HepG2 (cell line): ENCODE measurements around the gene OCSTAMP. TPM values are rescaled to one million over a fixed set of nuclear protein-coding genes. Genes with fewer than 3 reads are reported as not detected.

Experiments
- ATAC-seq: fragments of 200-7000 bp; cut with Tn5 transposase; 3 replicates; pipeline ENCODE4 v1.9.1; 2020; ENCODE audit warnings: mild to moderate bottlenecking, moderate library complexity
- BruUV-seq: library from RNA; stranded (reverse); fragments of 400-500 nt; replicated peaks from 2 replicates; lab custom pipeline; 2021; lab: Mats Ljungman, UMichigan
- CTCF ChIA-PET: fragments of 300-600 bp; formaldehyde crosslinking; extraction: SDS; loops from one replicate; lab custom pipeline; 2021; ENCODE audit warnings: low total read pairs, inconsistent platforms, low intra/inter-chr PET ratio; lab: Yijun Ruan, JAX
- POLR2A ChIA-PET: fragments of 350-600 bp; sonication (Branson Sonifier 250); formaldehyde crosslinking; loops from one replicate; lab custom pipeline; 2020; ENCODE audit warnings: antibody characterized with exemption, inconsistent platforms; lab: Yijun Ruan, JAX
- DNase-seq: peaks from one replicate; pipeline ENCODE4 v3.0.0-alpha.2; 2015; ENCODE audit warnings: low spot score
- FAIRE-seq: peaks from 3 replicates; lab custom pipeline; 2011; peaks lifted over from hg19 to GRCh38; lab: Jason Lieb, UNC
- H2AFZ ChIP-seq: one replicate; pipeline ENCODE4 v1.6.1; 2011; ENCODE audit warnings: low read length, inconsistent platforms
- H3K27ac ChIP-seq: fragments of 300-600 bp; 3 replicates; pipeline ENCODE4 v1.8.0; 2011; ENCODE audit warnings: mixed run types, mild to moderate bottlenecking, mixed read lengths, low read length, inconsistent platforms; ENCODE audit not compliant: insufficient read depth; ENCODE audit errors: extremely low read length
- H3K27me3 ChIP-seq, 2 experiments: fragments of 200-600 bp in 1 of 2; 2 replicates in 1 of 2; 3 replicates in 1 of 2; pipeline versions ENCODE4 v1.6.0 to v1.8.0; 2011; ENCODE audit warnings: low read length in 2 of 2, mild to moderate bottlenecking in 2 of 2, moderate library complexity in 2 of 2, inconsistent platforms in 1 of 2; ENCODE audit not compliant: insufficient read depth in 2 of 2, control insufficient read depth in 1 of 2
- H3K36me3 ChIP-seq, 2 experiments: fragments of 200-600 bp in 1 of 2; replicated peaks in 1 of 2; 2 replicates in 1 of 2; 3 replicates in 1 of 2; pipeline versions ENCODE4 v1.5.1 to v1.8.0; 2011; ENCODE audit warnings: low read length in 2 of 2, inconsistent platforms in 1 of 2; ENCODE audit not compliant: insufficient read depth in 2 of 2, control insufficient read depth in 1 of 2
- H3K4me1 ChIP-seq: 2 replicates; pipeline ENCODE4 v1.5.1; 2012; ENCODE audit warnings: low read length, inconsistent platforms; ENCODE audit not compliant: insufficient read depth
- H3K4me2 ChIP-seq: 2 replicates; pipeline ENCODE4 v1.6.0; 2011; ENCODE audit warnings: low read depth, low read length, inconsistent platforms
- H3K4me3 ChIP-seq, 3 experiments: fragments of 200-600 bp in 1 of 3; sonication (generic), shearing (Covaris generic) in 1 of 3; replicated peaks in 1 of 3; 2 replicates each; pipeline ENCODE4 v1.5.1; 2011 to 2016; ENCODE audit warnings: low read length in 3 of 3, inconsistent platforms in 2 of 3, low read depth in 2 of 3, mild to moderate bottlenecking in 2 of 3, control low read depth in 1 of 3, mixed read lengths in 1 of 3; ENCODE audit not compliant: insufficient read depth in 1 of 3
- H3K79me2 ChIP-seq: one replicate; pipeline ENCODE4 v1.6.1; 2011; ENCODE audit warnings: low read length, inconsistent platforms; ENCODE audit not compliant: insufficient read depth
- H3K9ac ChIP-seq: 2 replicates; pipeline ENCODE4 v1.6.0; 2011; ENCODE audit warnings: mild to moderate bottlenecking, low read depth, low read length, inconsistent platforms; ENCODE audit not compliant: insufficient read depth
- H3K9me3 ChIP-seq: 2 replicates; pipeline ENCODE4 v1.5.1; 2012; ENCODE audit warnings: mild to moderate bottlenecking, low read length
- H4K20me1 ChIP-seq: 2 replicates; pipeline ENCODE4 v1.6.0; 2011; ENCODE audit warnings: inconsistent platforms, mild to moderate bottlenecking, low read length, moderate library complexity; ENCODE audit not compliant: insufficient read depth
- CREM ChIP-seq, 2 experiments: sonication (generic) in 1 of 2; formaldehyde crosslinking in 1 of 2; IDR thresholded peaks; 2 replicates each; pipeline versions ENCODE4 v1.4.0 to v1.6.1; 2016 to 2020; ENCODE audit warnings: antibody characterized with exemption in 1 of 2, mild to moderate bottlenecking in 1 of 2, missing genetic modification reagents in 1 of 2
- EZH2 ChIP-seq: conservative IDR thresholded peaks from 2 replicates; pipeline ENCODE4 v1.6.1; 2012; ENCODE audit warnings: mild to moderate bottlenecking, low read depth, low read length, moderate library complexity
- FOXO1 ChIP-seq: sonication (generic); formaldehyde crosslinking; IDR thresholded peaks from 2 replicates; pipeline ENCODE4 v1.4.0; 2020; ENCODE audit warnings: missing genetic modification reagents
- MED13 ChIP-seq: sonication (generic); formaldehyde crosslinking; IDR thresholded peaks from 2 replicates; pipeline ENCODE4 v1.5.0; 2020; ENCODE audit warnings: missing genetic modification reagents
- MNT ChIP-seq: fragments of 450-650 bp; IDR thresholded peaks from 2 replicates; pipeline ENCODE4 v1.6.1; 2016
- PITX1 ChIP-seq: sonication (generic); formaldehyde crosslinking; IDR thresholded peaks from 2 replicates; pipeline ENCODE4 v1.5.1; 2020; ENCODE audit warnings: mild to moderate bottlenecking, missing genetic modification reagents
- POLR2AphosphoS2 ChIP-seq: IDR thresholded peaks from 2 replicates; pipeline ENCODE4 v1.6.1; 2011; ENCODE audit warnings: low read depth, low read length, improper control_type of control experiment
- THRA ChIP-seq: sonication (generic); formaldehyde crosslinking; IDR thresholded peaks from 2 replicates; pipeline ENCODE4 v1.4.0; 2020; ENCODE audit warnings: missing genetic modification reagents, borderline replicate concordance
- TRIM24 ChIP-seq: sonication (generic); formaldehyde crosslinking; IDR thresholded peaks from 2 replicates; pipeline ENCODE4 v1.8.0; 2022; ENCODE audit warnings: mild to moderate bottlenecking, missing genetic modification reagents
- ZNF382 ChIP-seq: sonication (generic); formaldehyde crosslinking; IDR thresholded peaks from 2 replicates; pipeline ENCODE4 v1.5.0; 2020; ENCODE audit warnings: missing genetic modification reagents, mild to moderate bottlenecking, borderline replicate concordance
- ZNF597 ChIP-seq: sonication (generic); formaldehyde crosslinking; IDR thresholded peaks from 2 replicates; pipeline ENCODE4 v1.5.0; 2020; ENCODE audit warnings: missing genetic modification reagents
- ZNF646 ChIP-seq: sonication (generic); formaldehyde crosslinking; IDR thresholded peaks from 2 replicates; pipeline ENCODE4 v1.9.0; 2021; ENCODE audit warnings: mild to moderate bottlenecking, missing genetic modification reagents
- ZNF816 ChIP-seq: sonication (generic); formaldehyde crosslinking; IDR thresholded peaks from 2 replicates; pipeline ENCODE4 v1.8.0; 2022; ENCODE audit warnings: missing genetic modification reagents, mild to moderate bottlenecking, borderline replicate concordance
- WGBS: methylation state at CpG from one replicate; pipeline ENCODE4 v1.1.6; 2017; ENCODE audit warnings: low lambda C conversion rate; 5-methylcytosine and 5-hydroxymethylcytosine counted together
- in situ Hi-C: cut with HindIII; loops from 2 replicates; pipeline ENCODE4 v1.10.0; 2017; ENCODE audit warnings: low pct_unique_long_range_greater_than_20kb; ENCODE audit not compliant: extremely low pct_ligation_motif_present
- intact Hi-C: fragments of 100-400 bp; cut with micrococcal nuclease; formaldehyde crosslinking; loops from one replicate; pipeline ENCODE4 v1.10.0; 2022; ENCODE audit not compliant: unreplicated experiment
- polyA plus RNA-seq, 8 experiments: library from polyadenylated mRNA; depleted of rRNA in 3 of 8; stranded (reverse) in 7 of 8; unstranded in 1 of 8; fragments of >200 nt; fragmentation: Illumina TruSeq in 4 of 8; extraction: Trizol in 4 of 8; gene quantifications; 2 replicates each; pipeline versions ENCODE4 v1.2.1 to v1.2.3, GENCODE V29; 2011 to 2016; ENCODE audit warnings: low read depth in 4 of 8, missing spikeins in 1 of 8, mixed read lengths in 1 of 8; ENCODE audit not compliant: insufficient read depth in 1 of 8
- total RNA-seq, 5 experiments: library from RNA; depleted of rRNA; stranded (reverse); fragments of >200 nt; fragmentation: Illumina TruSeq; extraction: Trizol; gene quantifications; 2 replicates each; pipeline ENCODE4 v1.2.3, GENCODE V29; 2016; ENCODE audit warnings: low read depth in 1 of 5

The OCSTAMP gene
- total and polyA plus RNA-seq, 2 of the 13 experiments (the other 11 are each of a cell fraction or from before 2014, with no cell fraction given): not detected

GRCh38 chr20:46557231-46557956 is 6.9 kb upstream of the OCSTAMP start:
- DNase-seq: no peak
- CTCF ChIA-PET: interaction anchor here (3.4 kb wide), 1 partner anchor 124 kb away, joined by 19 read pairs; no protein-coding TSS in a partner anchor
- intact Hi-C loops: loop anchor here (5.0 kb wide), 1 partner anchor 35 kb away; no protein-coding TSS in a partner anchor
- BruUV-seq: no TSS peak
- POLR2A ChIA-PET: no interaction called here
- no peaks in the 10 kb centered on the region for H3K27me3 ChIP-seq
- no peak overlapping the region for H3K4me3 ChIP-seq
- H3K4me1 ChIP-seq: peaks cover 67% of the 10 kb centered on the region
- H3K9me3 ChIP-seq: no peaks in the 10 kb centered on the region
- H3K9ac ChIP-seq: no peak overlapping the region
- WGBS: 58% methylated on average over 8 of the region's 8 CpGs
- H3K4me2 ChIP-seq: no peak overlapping the region
- H3K36me3 ChIP-seq: no peaks in the 10 kb centered on the region; a peak in 1 of 5 replicates
- no peak overlapping the region for H3K27ac ChIP-seq
- no peak for ATAC-seq
- in situ Hi-C loops: no loop called here
- no peaks in the 10 kb centered on the region for H3K79me2 ChIP-seq
- no peak for FAIRE-seq
- no peak overlapping the region for H2AFZ ChIP-seq
- no peaks in the 10 kb centered on the region for H4K20me1 ChIP-seq
- TF ChIP-seq CREM (IDR thresholded peaks at IDR 0.05) (no peak), CREM (CRISPR knock-in tag; IDR thresholded peaks at IDR 0.05) (no peak), PITX1 (CRISPR knock-in tag) (0 out of 2 replicates have a peak, but pooled peaks have one; percentile 15), ZNF816 (no peak), FOXO1 (CRISPR knock-in tag) (no peak), ZNF382 (CRISPR knock-in tag) (no peak), ZNF597 (CRISPR knock-in tag) (no peak), TRIM24 (CRISPR knock-in tag) (no peak), EZH2 (no peak), MNT (no peak), MED13 (CRISPR knock-in tag) (no peak), THRA (no peak), POLR2AphosphoS2 (0 out of 2 replicates have a peak, but pooled peaks have one; percentile 36), ZNF646 (0 out of 2 replicates have a peak, but pooled peaks have one; percentile 28)
